Karpas-422 (cell line): ENCODE results near the gene CENPO. TPM values are rescaled to one million over a fixed set of nuclear protein-coding genes. Genes with fewer than 3 reads are reported as not detected.

Experiments
- DNase-seq: peaks from one replicate; pipeline ENCODE4 v3.0.0-alpha.2; 2015
- H2AFZ ChIP-seq: fragments of 200-600 bp; sonication (generic); 2 replicates; pipeline ENCODE4 v1.6.1; 2014; ENCODE audit warnings: antibody characterized with exemption, low read length, mixed read lengths
- H3K27ac ChIP-seq: fragments of 200-600 bp; sonication (generic); 2 replicates; pipeline ENCODE4 v1.5.1; 2014; ENCODE audit warnings: mild to moderate bottlenecking, low read length, moderate library complexity
- H3K27me3 ChIP-seq: fragments of 200-600 bp; sonication (generic); 2 replicates; pipeline ENCODE4 v1.6.1; 2014; ENCODE audit warnings: low read length, mixed read lengths
- H3K36me3 ChIP-seq: fragments of 200-600 bp; sonication (generic); 2 replicates; pipeline ENCODE4 v1.6.1; 2014; ENCODE audit warnings: low read length, mixed read lengths; ENCODE audit not compliant: insufficient read depth
- H3K4me1 ChIP-seq: fragments of 200-600 bp; sonication (generic); 2 replicates; pipeline ENCODE4 v1.6.1; 2014; ENCODE audit warnings: mild to moderate bottlenecking, low read length, mixed read lengths
- H3K4me2 ChIP-seq: fragments of 200-600 bp; sonication (generic); 2 replicates; pipeline ENCODE4 v1.6.1; 2014; ENCODE audit warnings: low read length, low read depth, mild to moderate bottlenecking; ENCODE audit not compliant: poor library complexity, severe bottlenecking
- H3K4me3 ChIP-seq: fragments of 200-600 bp; sonication (generic); 2 replicates; pipeline ENCODE4 v1.5.1; 2014; ENCODE audit warnings: mild to moderate bottlenecking, antibody characterized with exemption, low read length, mixed read lengths
- H3K79me2 ChIP-seq: fragments of 200-600 bp; sonication (generic); 2 replicates; pipeline ENCODE4 v1.6.1; 2014; ENCODE audit warnings: mild to moderate bottlenecking, low read length, mixed read lengths
- H3K9ac ChIP-seq: fragments of 200-600 bp; sonication (generic); 2 replicates; pipeline ENCODE4 v1.6.0; 2014; ENCODE audit warnings: low read length
- H3K9me2 ChIP-seq: fragments of 200-600 bp; sonication (generic), shearing (Covaris generic); replicated peaks from 2 replicates; pipeline ENCODE4 v1.6.0; 2014; ENCODE audit warnings: mild to moderate bottlenecking, low read length, moderate library complexity; ENCODE audit not compliant: insufficient read depth
- H3K9me3 ChIP-seq: fragments of 300-700, 200-600 bp; sonication (generic); 2 replicates; pipeline ENCODE4 v1.6.1; 2014; ENCODE audit warnings: low read length, mixed read lengths
- H4K20me1 ChIP-seq: fragments of 200-600 bp; sonication (generic); 2 replicates; pipeline ENCODE4 v1.6.1; 2014; ENCODE audit warnings: mild to moderate bottlenecking, antibody characterized with exemption, low read length, low read depth; ENCODE audit not compliant: insufficient read depth
- total RNA-seq: library from RNA; depleted of rRNA; stranded (reverse); fragments of >200 nt; shearing (Covaris generic); gene quantifications from 2 replicates; pipeline ENCODE4 v1.2.3, GENCODE V29; 2014; ENCODE audit warnings: low replicate concordance

Gene CENPO
- total RNA-seq, 1 experiment from 2014 or later, result 32.9 TPM

DNA sequence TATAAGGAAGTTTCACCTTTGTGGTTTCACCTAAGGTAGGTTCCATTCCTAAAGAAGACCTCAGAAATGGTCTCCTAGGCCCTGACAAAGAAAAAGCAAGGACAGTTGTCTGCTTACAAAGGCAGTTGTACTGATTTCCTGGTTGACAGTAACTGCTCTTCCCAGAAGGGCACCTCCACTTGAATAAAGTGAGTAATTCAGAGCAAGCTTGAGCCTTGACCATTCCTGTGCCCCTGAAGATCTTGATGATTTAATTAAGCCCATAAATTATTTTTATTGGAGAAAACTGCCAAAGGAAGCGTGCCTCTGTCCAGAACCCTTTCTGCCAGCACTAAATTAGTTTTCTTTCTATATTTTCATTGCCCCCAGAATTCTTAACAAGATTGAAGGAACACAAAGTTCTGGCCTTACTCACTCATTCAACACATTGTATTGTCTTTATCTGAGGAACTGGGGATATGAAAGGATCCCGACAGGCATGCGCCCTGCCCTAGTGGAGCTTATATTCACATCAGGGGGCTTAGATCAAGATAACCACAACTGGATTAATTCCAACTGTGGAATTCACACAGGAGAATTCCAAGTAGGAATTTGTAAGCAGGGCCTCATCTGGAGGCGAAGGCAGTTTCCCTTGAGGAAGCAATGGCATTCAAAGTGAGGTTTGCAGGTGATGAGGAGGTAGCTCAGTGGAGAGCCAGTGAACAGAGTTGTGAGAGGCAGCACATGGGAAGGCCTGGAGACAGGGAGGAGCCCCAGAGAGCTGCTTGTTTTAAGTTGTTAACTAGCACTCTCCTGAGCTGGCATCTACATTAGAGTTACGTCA, 21.2 kb upstream of the CENPO start:
- no peaks in the 10 kb centered on the region for H3K79me2 ChIP-seq
- no peaks in the 10 kb centered on the region for H4K20me1 ChIP-seq
- H3K4me2 ChIP-seq, result no peak overlapping the region
- H3K9me3 ChIP-seq, result no peaks in the 10 kb centered on the region
- no peak for DNase-seq
- no peak overlapping the region for H3K27ac ChIP-seq
- no peak overlapping the region for H2AFZ ChIP-seq
- H3K4me3 ChIP-seq, result no peak overlapping the region
- H3K27me3 ChIP-seq, result no peaks in the 10 kb centered on the region
- peaks cover 4% of the 10 kb centered on the region for H3K4me1 ChIP-seq
- H3K9ac ChIP-seq, result no peak overlapping the region
- H3K36me3 ChIP-seq, result no peaks in the 10 kb centered on the region
- H3K9me2 ChIP-seq, result no peaks in the 10 kb centered on the region

DNA sequence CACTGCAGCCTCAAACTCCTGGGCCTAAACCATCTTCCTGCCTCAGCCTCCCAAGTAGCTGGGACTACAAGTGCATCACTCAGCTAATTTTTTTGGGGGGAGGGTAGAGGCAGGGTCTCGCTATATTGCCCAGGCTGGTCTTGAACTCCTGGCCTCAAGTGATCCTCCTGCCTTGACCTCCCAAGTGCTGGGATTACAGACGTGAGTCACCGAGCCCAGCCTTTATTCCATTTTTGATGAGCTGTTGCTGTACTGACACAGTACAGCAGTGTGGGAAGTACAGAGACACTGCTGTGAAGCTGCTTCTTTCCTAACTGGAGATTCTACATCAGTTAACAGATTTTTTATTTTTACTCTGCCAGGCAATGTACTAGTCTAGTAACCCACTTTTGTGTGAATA, 18.9 kb upstream of the CENPO start:
- Histone ChIP-seq H3K4me2 (no peak overlapping the region), H3K9me2 (no peaks in the 10 kb centered on the region)

DNA sequence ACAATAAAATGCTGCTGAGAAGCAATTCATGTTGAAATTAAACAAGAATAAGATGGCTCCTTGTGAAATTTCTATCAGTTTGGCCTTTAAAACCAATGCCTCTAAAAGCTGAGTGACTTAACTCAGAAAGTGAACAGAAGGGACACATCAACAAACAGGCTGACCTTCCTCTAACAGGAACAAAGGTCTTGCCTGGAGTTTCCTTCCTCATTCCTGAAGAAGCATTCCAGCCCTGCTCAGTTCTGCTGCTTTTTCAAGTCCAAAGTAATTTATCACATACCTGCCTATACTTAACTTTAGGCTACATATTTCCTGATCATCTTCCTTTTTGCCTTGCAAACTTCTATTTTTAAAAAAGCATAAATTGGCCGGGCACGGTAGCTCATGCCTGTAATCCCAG, 14.1 kb upstream of the CENPO start:
- Histone ChIP-seq H3K9ac (no peak overlapping the region), H2AFZ (no peak overlapping the region)

More for the DNA sequence above, 18.9 kb upstream of the CENPO start:
- Histone ChIP-seq H3K9me3 (no peaks in the 10 kb centered on the region), H4K20me1 (no peaks in the 10 kb centered on the region), H3K36me3 (no peaks in the 10 kb centered on the region), H3K9ac (no peak overlapping the region), H3K27me3 (no peaks in the 10 kb centered on the region), H3K4me1 (peaks cover 7% of the 10 kb centered on the region), H3K4me3 (no peak overlapping the region), H3K79me2 (no peaks in the 10 kb centered on the region), H3K27ac (no peak overlapping the region), H2AFZ (no peak overlapping the region)
- DNase-seq, result no peak

DNA sequence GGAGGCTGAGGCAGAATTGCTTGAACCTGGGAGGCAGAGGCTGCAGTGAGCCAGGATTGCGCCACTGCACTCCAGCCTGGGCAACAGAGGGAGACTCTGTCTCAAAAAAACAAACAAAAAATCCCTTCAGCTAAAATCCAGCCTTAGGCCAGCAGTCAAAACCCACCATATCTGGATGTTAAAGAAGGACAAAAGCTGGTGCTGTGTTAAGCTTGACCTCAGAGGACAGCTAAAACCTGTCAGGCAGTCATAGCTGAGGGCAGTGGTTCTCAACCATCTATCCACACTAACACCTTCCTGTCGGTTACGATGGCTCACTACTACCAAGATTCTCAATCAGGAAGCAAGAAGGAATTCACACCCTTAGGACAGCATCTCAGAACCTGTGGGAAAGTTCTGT, 9.6 kb upstream of the CENPO start:
- H2AFZ ChIP-seq, result no peak overlapping the region
- no peaks in the 10 kb centered on the region for H4K20me1 ChIP-seq
- no peak overlapping the region for H3K9ac ChIP-seq
- no peak overlapping the region for H3K27ac ChIP-seq
- H3K9me2 ChIP-seq, result no peaks in the 10 kb centered on the region
- no peak overlapping the region for H3K4me2 ChIP-seq
- H3K79me2 ChIP-seq, result no peaks in the 10 kb centered on the region
- no peaks in the 10 kb centered on the region for H3K36me3 ChIP-seq
- no peaks in the 10 kb centered on the region for H3K27me3 ChIP-seq
- H3K4me1 ChIP-seq, result peaks cover 26% of the 10 kb centered on the region
- no peak for DNase-seq
- H3K9me3 ChIP-seq, result no peaks in the 10 kb centered on the region
- no peak overlapping the region for H3K4me3 ChIP-seq

More for the DNA sequence above, 14.1 kb upstream of the CENPO start:
- H3K4me1 ChIP-seq, result peaks cover 7% of the 10 kb centered on the region
- no peaks in the 10 kb centered on the region for H3K9me3 ChIP-seq
- no peaks in the 10 kb centered on the region for H3K27me3 ChIP-seq
- H3K79me2 ChIP-seq, result no peaks in the 10 kb centered on the region
- no peaks in the 10 kb centered on the region for H3K36me3 ChIP-seq
- no peaks in the 10 kb centered on the region for H3K9me2 ChIP-seq
- DNase-seq, result no peak
- no peaks in the 10 kb centered on the region for H4K20me1 ChIP-seq
- H3K4me2 ChIP-seq, result no peak overlapping the region
- H3K4me3 ChIP-seq, result no peak overlapping the region
- no peak overlapping the region for H3K27ac ChIP-seq

DNA sequence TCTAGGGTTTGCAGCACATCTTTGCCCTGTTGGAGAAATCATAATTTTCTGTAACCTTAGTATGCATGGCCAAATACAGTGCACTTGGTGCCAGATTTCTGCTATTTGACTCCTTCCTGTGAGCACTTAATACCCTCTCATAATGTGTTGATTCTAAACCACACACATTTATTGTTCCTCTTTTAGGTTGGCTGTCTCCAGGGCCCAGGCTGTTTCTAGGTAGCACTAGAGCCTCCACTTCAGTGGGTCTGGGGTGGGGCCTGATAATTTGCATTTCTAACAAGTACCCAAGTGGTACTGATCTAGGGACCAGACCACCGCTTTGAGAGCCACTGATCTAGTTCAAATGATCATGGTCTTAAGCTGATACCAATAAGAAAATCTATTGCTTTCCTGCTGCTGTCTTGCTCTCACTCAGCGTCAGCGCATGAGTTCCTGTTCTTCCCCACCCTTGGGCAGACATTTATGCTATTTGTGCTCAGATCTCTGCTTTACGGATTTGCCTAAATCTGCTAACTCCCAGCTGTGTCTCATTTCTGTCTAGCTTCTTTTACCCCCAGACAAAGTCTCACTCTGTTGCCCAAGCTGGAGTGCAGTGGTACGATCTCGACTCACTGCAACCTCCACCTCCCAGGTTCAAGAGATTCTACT, 7.4 kb upstream of the CENPO start:
- DNase-seq, result peak; percentile 95
- peak overlapping the region; percentile 67 for H3K4me2 ChIP-seq

DNA sequence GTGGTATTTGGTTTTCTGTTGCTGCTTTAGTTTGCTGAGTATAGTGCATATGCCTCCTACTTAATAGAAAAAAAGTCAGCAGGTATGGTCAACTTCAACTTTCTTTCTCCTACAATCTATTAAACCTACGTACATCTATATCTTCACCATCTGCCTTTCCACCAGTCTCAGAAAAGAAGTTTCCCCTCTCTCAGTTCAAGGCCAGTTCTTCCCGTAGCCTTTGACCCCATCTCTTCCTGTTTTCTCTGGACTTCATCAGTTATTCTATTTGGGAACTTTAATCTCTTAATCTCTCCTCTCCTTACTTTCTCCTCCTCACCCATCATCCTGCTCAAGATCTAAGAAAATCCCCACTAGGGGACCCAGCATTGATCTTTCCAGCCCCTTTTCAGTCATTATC, 5.7 kb upstream of the CENPO start:
- H3K4me2 ChIP-seq, result no peak overlapping the region
- no peaks in the 10 kb centered on the region for H4K20me1 ChIP-seq
- no peaks in the 10 kb centered on the region for H3K36me3 ChIP-seq
- H3K9me2 ChIP-seq, result no peaks in the 10 kb centered on the region
- peaks cover 55% of the 10 kb centered on the region for H3K4me1 ChIP-seq
- H3K79me2 ChIP-seq, result no peaks in the 10 kb centered on the region
- DNase-seq, result no peak
- no peak overlapping the region for H3K9ac ChIP-seq
- no peaks in the 10 kb centered on the region for H3K27me3 ChIP-seq
- no peak overlapping the region for H3K4me3 ChIP-seq
- no peak overlapping the region for H2AFZ ChIP-seq
- H3K27ac ChIP-seq, result no peak overlapping the region
- no peaks in the 10 kb centered on the region for H3K9me3 ChIP-seq

More for the DNA sequence above, 7.4 kb upstream of the CENPO start:
- peak overlapping the region; percentile 54 for H3K9ac ChIP-seq
- H3K4me3 ChIP-seq, result peak overlapping the region; percentile 51
- no peaks in the 10 kb centered on the region for H3K9me3 ChIP-seq
- peak overlapping the region; percentile 92 for H3K27ac ChIP-seq
- H3K4me1 ChIP-seq, result peaks cover 38% of the 10 kb centered on the region
- no peaks in the 10 kb centered on the region for H3K79me2 ChIP-seq
- no peaks in the 10 kb centered on the region for H3K36me3 ChIP-seq
- H4K20me1 ChIP-seq, result no peaks in the 10 kb centered on the region
- H2AFZ ChIP-seq, result peak overlapping the region; percentile 31; the same call in 1 of the 2 replicates
- H3K9me2 ChIP-seq, result no peaks in the 10 kb centered on the region
- H3K27me3 ChIP-seq, result no peaks in the 10 kb centered on the region

DNA sequence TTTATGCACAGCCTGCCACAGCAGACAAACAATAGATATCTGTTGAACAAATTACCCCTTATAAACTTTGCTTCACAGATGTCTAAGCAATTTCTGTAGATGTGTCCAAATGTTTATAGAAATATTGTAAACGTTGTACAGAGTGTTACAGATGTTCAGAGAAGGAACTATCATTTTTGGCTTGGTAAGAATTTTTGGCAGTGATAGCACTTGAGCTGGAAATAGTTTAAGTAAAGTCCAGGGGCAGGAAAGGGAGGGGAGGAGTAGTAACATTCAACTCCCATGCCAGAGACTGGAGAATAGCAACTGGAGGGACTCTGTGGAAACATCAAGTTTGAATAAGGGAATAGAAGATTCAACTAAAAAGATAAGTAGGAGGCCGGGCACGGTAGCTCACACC, 4.4 kb upstream of the CENPO start:
- Histone ChIP-seq H3K4me1 (peaks cover 55% of the 10 kb centered on the region), H3K9me3 (no peaks in the 10 kb centered on the region)

DNA sequence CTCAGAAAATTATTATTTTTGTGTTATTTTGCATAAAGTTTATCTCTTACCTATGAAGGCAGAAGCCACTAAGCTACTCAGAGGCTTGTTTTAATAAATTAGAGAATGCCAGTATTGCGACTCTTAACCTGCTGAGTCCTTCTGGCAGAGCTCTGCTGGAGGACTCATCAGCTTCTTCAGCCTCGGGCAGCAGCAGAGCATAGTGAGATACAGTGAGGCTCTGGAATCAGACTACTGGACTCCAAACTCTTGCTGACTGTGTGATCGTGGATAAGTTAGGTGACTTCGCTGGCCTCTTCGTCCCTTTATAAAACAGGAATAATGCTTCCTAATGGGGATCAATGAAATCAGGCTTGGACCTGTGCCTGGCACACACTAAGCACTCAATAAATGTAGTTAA, 1.8 kb upstream of the CENPO start:
- H3K4me3 ChIP-seq, result no peak overlapping the region; the same call in 1 of the 2 replicates
- DNase-seq, result no peak
- no peaks in the 10 kb centered on the region for H3K9me3 ChIP-seq
- H3K9me2 ChIP-seq, result no peaks in the 10 kb centered on the region
- H3K27ac ChIP-seq, result no peak overlapping the region
- no peaks in the 10 kb centered on the region for H4K20me1 ChIP-seq
- H2AFZ ChIP-seq, result no peak overlapping the region
- peaks cover 8% of the 10 kb centered on the region; the same call in 1 of the 2 replicates for H3K36me3 ChIP-seq
- H3K4me2 ChIP-seq, result peak overlapping the region; percentile 72
- peak overlapping the region; percentile 86; the same call in 1 of the 2 replicates for H3K9ac ChIP-seq
- H3K27me3 ChIP-seq, result no peaks in the 10 kb centered on the region
- peaks cover 32% of the 10 kb centered on the region for H3K79me2 ChIP-seq
- H3K4me1 ChIP-seq, result peaks cover 48% of the 10 kb centered on the region

More for the DNA sequence above, 4.4 kb upstream of the CENPO start:
- Histone ChIP-seq H3K79me2 (peaks cover 5% of the 10 kb centered on the region), H3K4me3 (no peak overlapping the region), H3K27ac (no peak overlapping the region), H3K9me2 (no peaks in the 10 kb centered on the region), H3K36me3 (no peaks in the 10 kb centered on the region), H3K27me3 (no peaks in the 10 kb centered on the region), H2AFZ (no peak overlapping the region), H4K20me1 (no peaks in the 10 kb centered on the region), H3K9ac (no peak overlapping the region), H3K4me2 (no peak overlapping the region)
- DNase-seq, result no peak
